Measurements from ENCODE around the gene SYNJ2. TPM values are rescaled to one million over a fixed set of nuclear protein-coding genes. Genes with fewer than 3 reads are reported as not detected.
A peak's percentile ranks its signal among the peaks of the same experiment; 100 is the strongest.
"Not testable (repeated sequence)": the region's sequence is repeated elsewhere in the genome, so short reads cannot be mapped to it uniquely, and the experiment has no call there.

The SYNJ2 gene
- 11.4 and 14.2 TPM in 2 replicates for total RNA-seq
- 18.1 TPM for polyA plus RNA-seq (2012)

GRCh38 chr6:157981395-157982101 lies at the start of gene SYNJ2:
TSS of gene SYNJ2 (plus strand) at chr6:157981863. CDS start at chr6:157981962, 99 bp downstream.
- DNase-seq (ENCODE audit: low read depth): peak; percentile 84

GRCh38 chr6:157935786-157936185 lies 45.9 kb upstream of the SYNJ2 start:
- DNase-seq (ENCODE audit: low read depth): no peak

DNA sequence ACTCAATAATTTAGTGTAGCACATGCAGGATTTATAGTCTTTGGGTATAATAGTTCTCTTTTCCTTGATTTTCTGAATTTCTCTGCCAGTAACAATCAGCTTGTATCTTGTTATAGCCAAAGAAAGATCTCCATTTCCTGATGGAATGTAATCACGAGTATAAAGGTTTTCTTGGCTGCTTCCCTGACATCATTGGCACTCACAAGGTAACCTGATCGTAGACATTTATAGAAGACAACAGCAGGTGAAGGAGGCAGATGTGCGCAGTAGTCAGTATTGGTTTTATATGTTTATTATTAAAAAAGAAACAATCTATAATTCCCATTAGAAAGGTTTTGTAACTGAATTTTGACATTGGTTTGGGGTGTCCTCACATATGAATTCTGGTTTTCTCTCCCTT lies 44.3 kb upstream of the SYNJ2 start:
- DNase-seq (ENCODE audit: low read depth): no peak

- no peak for DNase-seq (ENCODE audit: low read depth)
Measured at GRCh38 chr6:157937916-157938315, 43.7 kb upstream of the SYNJ2 start.

DNA sequence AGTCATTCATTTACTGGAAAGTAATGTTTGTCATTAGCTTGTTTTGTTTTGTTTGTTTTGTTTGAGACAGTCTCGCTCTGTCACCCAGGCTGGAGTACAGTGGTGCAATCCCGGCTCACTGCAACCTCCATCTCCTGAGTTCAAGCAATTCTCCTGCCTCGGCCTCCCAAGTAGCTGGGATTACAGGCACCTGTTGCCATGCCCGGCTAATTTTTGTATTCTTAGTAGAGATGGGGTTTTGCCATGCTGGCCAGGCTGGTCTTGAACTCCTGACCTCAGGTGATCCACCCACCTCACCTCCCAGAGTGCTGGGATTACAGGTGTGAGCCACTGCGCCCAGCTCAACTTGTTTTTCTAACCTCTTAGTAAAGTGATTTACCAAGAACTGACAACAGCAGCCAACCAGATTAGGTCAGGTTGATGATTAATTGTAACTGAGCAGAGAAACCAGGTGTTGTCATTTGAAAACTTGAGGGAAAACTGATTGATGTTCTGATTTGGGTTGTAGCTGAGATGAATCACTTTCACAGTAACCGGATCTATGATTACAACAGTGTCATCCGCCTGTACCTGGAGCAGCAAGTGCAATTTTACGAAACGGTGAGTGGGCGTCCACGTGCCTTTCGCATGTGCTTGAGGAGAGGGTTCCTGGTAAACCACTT lies 41.2 kb upstream of the SYNJ2 start:
- not testable (repeated sequence) for DNase-seq (ENCODE audit: low read depth)

DNA sequence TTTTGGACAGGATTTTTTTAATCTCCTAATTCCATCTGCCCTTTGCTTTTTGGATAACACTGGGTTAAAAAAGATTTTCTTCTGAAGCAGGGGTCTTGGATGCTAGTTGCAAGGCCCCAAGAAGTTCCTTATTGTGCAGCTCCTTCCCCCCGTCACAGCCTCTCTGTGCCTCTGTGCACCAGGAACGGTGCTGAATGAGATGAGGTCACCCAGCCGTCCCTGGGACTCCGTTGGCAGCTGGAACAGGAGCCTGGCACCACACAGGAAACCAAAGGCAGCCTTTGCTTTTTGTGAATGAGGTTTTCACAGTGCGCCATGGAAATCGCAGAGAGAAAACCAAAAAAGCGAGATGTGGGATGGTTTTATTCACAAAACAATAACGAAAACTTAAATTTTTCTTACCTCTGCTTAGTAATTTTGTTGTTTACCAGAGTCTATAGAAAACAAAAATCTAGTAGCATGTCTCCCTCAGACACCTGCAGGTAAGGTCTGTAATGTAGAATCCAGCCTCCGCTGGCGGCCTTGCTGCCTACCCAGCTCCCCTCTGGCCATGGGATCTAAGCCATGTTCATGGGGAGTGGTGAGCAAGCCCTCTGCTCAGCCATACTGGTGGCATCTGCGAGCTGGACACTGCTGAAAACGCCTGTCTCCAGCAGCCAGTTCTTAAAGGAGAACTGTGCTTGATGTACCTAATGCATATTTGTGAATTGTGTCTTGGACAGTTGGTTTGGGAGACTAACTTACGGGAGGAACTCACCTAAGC lies 40.4 kb upstream of the SYNJ2 start:
- DNase-seq (ENCODE audit: low read depth): no peak

- DNase-seq (ENCODE audit: low read depth): no peak
Measured at GRCh38 chr6:157942351-157942750, 39.3 kb upstream of the SYNJ2 start.

DNA sequence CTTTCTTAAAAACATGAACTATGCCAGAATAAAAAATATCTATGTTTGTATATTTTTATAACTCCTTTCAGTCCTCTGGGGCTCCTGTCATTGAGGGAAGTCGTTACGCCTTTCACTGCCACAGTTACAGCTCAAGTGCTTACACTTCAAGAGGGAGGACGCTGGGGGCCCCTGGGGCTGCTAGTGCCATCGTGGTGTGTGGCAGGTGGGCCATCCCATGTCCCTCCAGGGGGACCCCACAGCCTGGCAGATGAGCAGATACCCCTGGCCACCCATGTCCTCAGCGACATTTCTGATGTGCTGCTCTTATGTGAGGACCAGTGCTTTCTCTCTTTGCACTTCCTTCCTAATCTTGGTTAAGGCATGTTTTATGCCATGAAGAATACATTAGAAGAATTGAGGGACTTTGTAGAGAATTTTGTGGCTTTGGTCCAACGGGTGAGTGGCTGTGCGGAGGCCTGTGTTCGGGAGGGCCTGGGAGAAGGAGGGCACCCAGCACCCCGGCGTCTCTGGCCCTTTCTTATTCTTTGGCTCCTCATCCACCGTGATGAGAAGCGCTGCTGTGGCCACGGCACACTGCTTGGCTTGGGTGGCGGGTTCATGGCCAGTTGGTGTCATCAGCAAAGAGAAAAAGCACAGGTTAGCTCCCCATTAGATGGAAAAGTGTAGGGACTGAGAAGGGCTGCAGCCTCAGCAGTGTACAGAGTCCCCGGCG lies 38.3 kb upstream of the SYNJ2 start:
- DNase-seq (ENCODE audit: low read depth): no peak

- no peak for DNase-seq (ENCODE audit: low read depth)
Measured at GRCh38 chr6:157943964-157944283, 37.7 kb upstream of the SYNJ2 start.

GRCh38 chr6:157944983-157945931 lies 36.4 kb upstream of the SYNJ2 start:
- no peak for DNase-seq (ENCODE audit: low read depth)

GRCh38 chr6:157946053-157946617 lies 35.5 kb upstream of the SYNJ2 start:
- DNase-seq (ENCODE audit: low read depth): no peak

- DNase-seq (ENCODE audit: low read depth): peak; percentile 25
Measured at GRCh38 chr6:157946865-157947532, 34.7 kb upstream of the SYNJ2 start.

DNA sequence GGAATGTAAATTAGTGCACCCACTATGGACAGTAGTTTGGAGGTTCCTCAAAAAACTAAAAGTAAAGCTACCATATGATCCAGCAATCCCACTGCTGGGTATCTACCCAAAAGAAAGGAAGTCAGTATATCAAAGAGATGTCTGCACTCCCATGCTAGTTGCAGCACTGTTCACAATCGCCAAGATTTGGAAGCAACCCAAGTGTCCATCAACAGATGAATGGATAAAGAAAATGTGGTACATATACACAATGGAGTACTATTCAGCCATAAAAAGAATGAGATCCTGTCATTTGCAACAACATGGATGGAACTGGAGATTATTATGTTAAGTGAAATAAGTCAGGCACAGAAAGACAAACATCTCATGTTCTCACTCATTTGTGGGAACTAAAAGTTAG lies 30.8 kb upstream of the SYNJ2 start:
- not testable (repeated sequence) for DNase-seq (ENCODE audit: low read depth)

DNA sequence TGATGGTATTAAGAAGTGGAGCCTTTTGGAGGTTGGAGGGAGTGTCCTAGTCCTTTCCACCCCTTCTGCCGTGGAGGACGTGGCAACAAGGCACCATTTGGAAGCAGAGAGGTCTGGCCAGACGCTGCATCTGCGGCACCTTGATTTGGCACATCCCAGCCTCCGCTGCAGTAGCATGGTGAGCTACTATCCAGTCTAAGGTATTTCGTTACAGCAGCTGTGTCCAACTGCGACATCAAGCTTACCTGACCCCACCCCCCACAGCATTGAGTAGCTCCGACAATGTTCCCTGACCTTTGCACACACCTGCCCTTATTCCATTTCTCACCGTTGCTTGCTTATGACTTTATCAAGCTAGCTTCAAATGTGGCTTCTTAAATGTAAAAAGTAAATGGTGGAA lies 29.8 kb upstream of the SYNJ2 start:
- no peak for DNase-seq (ENCODE audit: low read depth)

DNA sequence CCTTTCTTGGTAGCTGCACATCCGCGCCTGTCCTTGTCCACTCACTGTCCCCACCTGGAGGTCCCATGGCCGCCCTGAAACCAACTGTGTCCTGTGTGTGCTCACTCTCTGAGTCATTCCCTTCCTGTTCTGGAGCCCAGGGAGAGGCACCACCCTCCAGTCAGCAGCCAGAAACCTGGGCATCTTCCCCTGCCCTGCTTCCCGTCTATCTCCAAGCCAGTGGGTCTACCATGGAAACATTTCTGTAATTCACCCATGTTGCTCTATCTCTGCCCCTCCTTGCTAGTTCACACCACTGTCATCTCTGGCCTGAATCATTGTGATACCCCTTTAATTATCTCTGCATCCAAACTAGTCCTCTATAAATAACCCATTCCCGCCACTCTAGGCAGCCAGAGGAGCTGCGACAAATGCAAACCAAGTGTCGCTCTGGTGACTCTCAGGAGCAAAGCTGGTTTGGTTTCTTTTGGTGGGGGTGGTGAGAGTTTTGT lies 28.8 kb upstream of the SYNJ2 start:
- DNase-seq (ENCODE audit: low read depth): peak; percentile 40

DNA sequence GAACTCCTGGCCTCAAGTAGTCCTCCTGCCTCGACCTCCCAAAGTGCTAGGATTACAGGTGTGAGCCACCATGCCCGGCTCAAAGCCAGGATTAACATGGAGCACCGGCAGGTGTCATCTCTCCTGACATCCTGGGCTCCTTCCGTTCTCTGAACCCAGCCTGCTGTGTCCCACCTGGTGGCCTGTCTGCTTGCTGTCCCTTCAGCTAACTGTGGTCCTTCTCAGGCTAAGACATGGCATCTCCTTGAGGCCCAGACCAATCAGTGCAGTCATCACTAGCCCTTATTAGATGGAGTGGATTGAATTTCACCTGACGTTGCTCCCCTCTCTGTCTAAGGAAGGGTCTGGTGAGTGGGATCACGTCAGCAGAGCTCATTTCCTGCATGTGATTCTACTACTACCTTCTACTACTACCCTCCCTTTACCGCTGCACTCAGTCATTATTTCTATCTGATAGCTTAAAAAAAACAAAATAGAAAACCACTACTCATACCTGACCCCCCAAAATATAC lies 28.0 kb upstream of the SYNJ2 start:
- no peak for DNase-seq (ENCODE audit: low read depth)

DNA sequence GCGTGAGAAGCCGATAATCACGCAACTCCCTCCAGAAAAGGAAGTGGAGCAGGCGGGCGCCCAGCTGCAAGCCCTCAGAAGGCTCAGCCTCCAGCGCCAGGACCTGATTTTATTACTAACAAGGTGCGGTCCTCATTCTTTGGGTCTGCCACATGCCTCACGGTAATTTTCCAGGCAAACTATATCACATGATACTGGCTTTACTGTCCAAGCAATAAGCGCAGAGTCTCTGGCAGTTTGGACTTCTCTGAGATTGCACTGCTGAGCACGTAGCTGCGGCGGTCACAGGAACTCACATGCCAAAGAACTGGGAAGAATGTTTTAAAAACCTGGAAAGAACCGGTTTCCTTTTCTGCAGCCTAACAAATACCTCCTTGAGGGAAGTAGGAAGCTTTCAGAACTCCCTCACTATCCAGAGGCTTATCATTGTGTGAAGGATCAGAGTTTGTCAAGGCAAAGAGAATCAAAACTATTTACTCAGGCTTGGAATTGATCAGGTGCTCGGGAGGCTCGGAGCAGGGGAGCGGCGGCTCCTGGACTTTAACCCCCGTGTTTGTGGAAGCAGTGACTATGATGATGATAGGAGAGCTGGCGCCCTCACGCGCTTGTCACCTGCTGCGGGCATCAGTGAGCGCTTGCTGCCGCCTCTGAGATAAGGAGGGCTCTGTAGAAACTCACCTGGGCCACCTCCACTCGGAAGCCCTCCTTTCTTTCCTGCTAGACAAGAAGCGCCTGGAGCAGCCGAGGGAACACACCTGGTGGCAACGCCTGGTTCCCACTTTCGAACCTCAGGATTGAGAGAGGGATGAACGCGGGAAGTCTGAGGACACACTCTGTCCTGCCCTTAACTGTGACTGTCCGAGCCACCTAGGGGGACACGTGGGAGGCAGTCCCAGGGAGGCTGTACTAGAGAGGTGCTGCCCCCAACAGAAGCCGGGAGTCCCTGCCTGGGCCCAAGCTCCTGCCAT lies 27.2 kb upstream of the SYNJ2 start:
- DNase-seq (ENCODE audit: low read depth): peak; percentile 12

DNA sequence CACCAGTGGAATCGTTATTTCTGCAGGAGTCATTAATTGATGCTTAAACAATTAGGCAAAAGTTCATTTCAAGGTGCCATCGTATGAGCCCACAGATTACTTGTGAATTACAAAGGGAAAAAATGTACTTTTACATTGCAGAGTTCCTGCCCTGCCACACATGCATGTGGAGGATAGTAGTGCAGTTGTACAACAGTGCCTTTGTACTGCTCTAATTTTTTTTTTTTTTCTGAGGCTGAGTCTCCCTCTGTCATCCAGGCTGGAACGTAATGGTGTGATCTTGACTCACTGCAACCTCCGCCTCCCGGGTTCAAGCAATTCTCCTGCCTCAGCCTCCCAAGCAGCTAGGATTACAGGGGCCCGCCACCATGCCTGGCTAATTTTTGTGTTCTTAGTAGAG lies 26.0 kb upstream of the SYNJ2 start:
- no peak for DNase-seq (ENCODE audit: low read depth)

Data from myocyte (in vitro differentiated cells).